Right ventricle myocardium inferior (tissue), 1 donor: ENCODE measurements around the gene RPS6KB2. TPM values are rescaled to one million over a fixed set of nuclear protein-coding genes. Genes with fewer than 3 reads are reported as not detected.
"Not testable (repeated sequence)": the region's sequence is repeated elsewhere in the genome, so short reads cannot be mapped to it uniquely, and the experiment has no call there.

Experiments used
- ATAC-seq: fragments of 200-7000 bp; cut with Tn5 transposase; one replicate; pipeline ENCODE4 v1.9.1; 2020; ENCODE audit warnings: mild to moderate bottlenecking, moderate library complexity
- DNase-seq: peaks from one replicate; pipeline ENCODE4 v3.0.0; 2021; ENCODE audit errors: missing footprints
- intact Hi-C: fragments of 100-400 bp; cut with DNase I; formaldehyde crosslinking; loops from one replicate; pipeline ENCODE4 v1.11.0; 2022
- total RNA-seq: library from RNA; stranded (reverse); fragmentation: NEBNext Ultra II Directional; extraction: Animal tissue kit (Norgen Biotek cat#: 25700); gene quantifications from one replicate; pipeline ENCODE4 v1.2.1, GENCODE V29; 2021
- donor health status: DM: no; HTN: yes; CAD: no; lungs with severe emphysema.

RPS6KB2 gene
- total RNA-seq, 1 donor from 2014 or later = 27.8 TPM

- intact Hi-C loops = no loop called here
- no peak for DNase-seq
- no peak for ATAC-seq
These were observed 42.2 kb downstream of the RPS6KB2 start for GRCh38 chr11:67470337-67471002.

GRCh38 chr11:67472882-67473281, 44.6 kb downstream of the RPS6KB2 start:
- DNase-seq = no peak
- intact Hi-C loops = no loop called here
- ATAC-seq = no peak

- intact Hi-C loops, DNase-seq, ATAC-seq: not testable (repeated sequence)
These were observed 48.4 kb downstream of the RPS6KB2 start for GRCh38 chr11:67476692-67477091.

GRCh38 chr11:67477344-67478050, 49.2 kb downstream of the RPS6KB2 start:
- not testable (repeated sequence) for ATAC-seq

GRCh38 chr11:67482275-67482826, 54.1 kb downstream of the RPS6KB2 start:
- intact Hi-C loops = loop anchor here (2.0 kb wide), 1 partner anchor 22 kb away; the partner anchor contains the start of gene PITPNM1
- no peak for ATAC-seq
- DNase-seq = no peak

More at GRCh38 chr11:67477344-67478050, 49.2 kb downstream of the RPS6KB2 start:
- intact Hi-C loops, DNase-seq: not testable (repeated sequence)

- intact Hi-C loops = loop anchor here (2.0 kb wide), 1 partner anchor 22 kb away; the partner anchor contains the start of gene PITPNM1
- DNase-seq (peak; percentile 97), ATAC-seq (peak; percentile 98)
These were observed 54.8 kb downstream of the RPS6KB2 start, which contains the start of gene AIP for GRCh38 chr11:67482827-67483798. Gene AIP (plus strand): TSS chr11:67483026. CDS start chr11:67483159, 133 bp downstream.

GRCh38 chr11:67483831-67484665, 55.8 kb downstream of the RPS6KB2 start:
- ATAC-seq (no peak), DNase-seq (no peak)
- intact Hi-C loops = loop anchor here (2.0 kb wide), 1 partner anchor 21 kb away; the partner anchor contains the start of gene PITPNM1

GRCh38 chr11:67484847-67485311, 56.6 kb downstream of the RPS6KB2 start:
- no peak for DNase-seq
- intact Hi-C loops = no loop called here
- no peak for ATAC-seq

Other genes with a start within 250 kb of the RPS6KB2 start
- 54.1 TPM for gene GRK2, start 162.0 kb upstream of the RPS6KB2 start, total RNA-seq
- gene ANKRD13D, start 139.2 kb upstream of the RPS6KB2 start, total RNA-seq = 15.2 TPM
- 15.8 TPM for gene SSH3, start 125.0 kb upstream of the RPS6KB2 start, total RNA-seq
- gene POLD4, start 74.9 kb upstream of the RPS6KB2 start, total RNA-seq = 49.7 TPM
- 0.51 TPM for gene CLCF1, start 54.9 kb upstream of the RPS6KB2 start, total RNA-seq
- gene RAD9A, start 36.5 kb upstream of the RPS6KB2 start, total RNA-seq = 6.9 TPM
- gene PPP1CA, start 26.6 kb upstream of the RPS6KB2 start, total RNA-seq = 112 TPM
- 1.3 TPM for gene TBC1D10C, start 24.4 kb upstream of the RPS6KB2 start, total RNA-seq
- 14.1 TPM for gene CARNS1, start 12.8 kb upstream of the RPS6KB2 start, total RNA-seq
- gene PTPRCAP, start 9.2 kb downstream of the RPS6KB2 start, total RNA-seq = 1.7 TPM
- 26.6 TPM for gene CORO1B, start 15.0 kb downstream of the RPS6KB2 start, total RNA-seq
- gene GPR152, start 24.2 kb downstream of the RPS6KB2 start, total RNA-seq = not detected
- gene CABP4, start 26.9 kb downstream of the RPS6KB2 start, total RNA-seq = 1.1 TPM
- gene TMEM134, start 40.8 kb downstream of the RPS6KB2 start, total RNA-seq = 85.3 TPM
- gene AIP, start 54.5 kb downstream of the RPS6KB2 start, total RNA-seq = 57.4 TPM
- 42.6 TPM for gene PITPNM1, start 76.9 kb downstream of the RPS6KB2 start, total RNA-seq
- 67.3 TPM for gene CDK2AP2, start 79.7 kb downstream of the RPS6KB2 start, total RNA-seq
- not detected for gene CABP2, start 95.0 kb downstream of the RPS6KB2 start, total RNA-seq
- gene GSTP1, start 155.3 kb downstream of the RPS6KB2 start, total RNA-seq = 393 TPM
- 724 TPM for gene NDUFV1, start 178.4 kb downstream of the RPS6KB2 start, total RNA-seq
- gene NUDT8, start 201.4 kb downstream of the RPS6KB2 start, total RNA-seq = 104 TPM
- 0.41 TPM for gene TBX10, start 211.3 kb downstream of the RPS6KB2 start, total RNA-seq
- gene ACY3, start 222.2 kb downstream of the RPS6KB2 start, total RNA-seq = not detected
- not detected for gene ALDH3B2, start 246.1 kb downstream of the RPS6KB2 start, total RNA-seq